ENCODE results near the gene DOK1.

The DOK1 gene

DNA sequence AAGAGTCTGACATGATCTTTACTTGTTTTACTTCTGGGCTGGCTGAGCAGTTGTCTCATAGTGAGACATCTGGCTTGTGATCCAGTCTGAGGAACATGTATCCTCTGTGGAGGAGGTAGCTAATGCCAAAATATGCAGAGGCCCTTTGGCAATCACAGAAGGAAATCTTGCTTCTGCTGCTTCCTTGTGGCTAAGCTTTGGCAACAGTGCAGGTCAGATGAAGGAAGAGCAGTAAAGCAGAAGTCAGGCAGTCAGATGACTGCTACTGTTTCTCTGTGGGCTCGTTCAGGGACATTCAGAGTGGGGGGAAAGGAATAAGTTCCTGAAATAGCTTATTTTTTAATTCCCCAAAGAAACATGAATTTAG, 22.3 kb downstream of the DOK1 start:
- peak; percentile 79 for DNase-seq (ENCODE audit: low read depth)
- TF ChIP-seq, protein P1, sequence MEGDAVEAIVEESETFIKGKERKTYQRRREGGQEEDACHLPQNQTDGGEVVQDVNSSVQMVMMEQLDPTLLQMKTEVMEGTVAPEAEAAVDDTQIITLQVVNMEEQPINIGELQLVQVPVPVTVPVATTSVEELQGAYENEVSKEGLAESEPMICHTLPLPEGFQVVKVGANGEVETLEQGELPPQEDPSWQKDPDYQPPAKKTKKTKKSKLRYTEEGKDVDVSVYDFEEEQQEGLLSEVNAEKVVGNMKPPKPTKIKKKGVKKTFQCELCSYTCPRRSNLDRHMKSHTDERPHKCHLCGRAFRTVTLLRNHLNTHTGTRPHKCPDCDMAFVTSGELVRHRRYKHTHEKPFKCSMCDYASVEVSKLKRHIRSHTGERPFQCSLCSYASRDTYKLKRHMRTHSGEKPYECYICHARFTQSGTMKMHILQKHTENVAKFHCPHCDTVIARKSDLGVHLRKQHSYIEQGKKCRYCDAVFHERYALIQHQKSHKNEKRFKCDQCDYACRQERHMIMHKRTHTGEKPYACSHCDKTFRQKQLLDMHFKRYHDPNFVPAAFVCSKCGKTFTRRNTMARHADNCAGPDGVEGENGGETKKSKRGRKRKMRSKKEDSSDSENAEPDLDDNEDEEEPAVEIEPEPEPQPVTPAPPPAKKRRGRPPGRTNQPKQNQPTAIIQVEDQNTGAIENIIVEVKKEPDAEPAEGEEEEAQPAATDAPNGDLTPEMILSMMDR (IDR thresholded peaks at IDR 0.05; ENCODE audit: low read length, missing control alignments): peak; percentile 18
- no peak overlapping the region for H3K4me3 ChIP-seq (replicated peaks; ENCODE audit: low read depth, low read length)

- TF ChIP-seq, protein P1 (IDR thresholded peaks at IDR 0.05; ENCODE audit: low read length, missing control alignments): no peak
- H3K4me3 ChIP-seq (replicated peaks; ENCODE audit: low read depth, low read length): no peak overlapping the region
- peak; percentile 73 for DNase-seq (ENCODE audit: low read depth)
Observed at GRCh38 chr2:74577448-74577847, 22.9 kb downstream of the DOK1 start.

DNA sequence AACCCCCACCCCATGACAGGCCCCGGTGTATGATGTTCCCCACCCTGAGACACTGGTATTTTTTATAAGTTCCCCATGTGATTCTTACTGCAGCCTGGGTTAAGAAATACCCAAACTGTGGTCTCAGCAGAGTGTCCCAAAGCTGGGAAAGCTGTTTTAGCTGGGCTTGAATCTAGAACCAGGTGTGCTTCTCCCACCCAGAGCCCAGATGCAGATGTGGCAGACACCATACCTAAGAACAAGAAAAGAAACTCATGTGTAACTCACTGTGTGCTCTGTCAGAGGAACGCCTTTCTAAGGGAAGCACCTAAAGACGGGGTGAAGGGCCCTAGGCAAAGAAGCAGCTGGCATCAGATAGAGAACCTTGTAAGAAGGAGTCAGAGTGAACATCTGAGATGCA, 23.9 kb downstream of the DOK1 start:
- TF ChIP-seq, protein P1 (IDR thresholded peaks at IDR 0.05; ENCODE audit: low read length, missing control alignments): no peak
- DNase-seq (ENCODE audit: low read depth): no peak
- no peak overlapping the region for H3K4me3 ChIP-seq (replicated peaks; ENCODE audit: low read depth, low read length)

- no peak for DNase-seq (ENCODE audit: low read depth)
- TF ChIP-seq, protein P1 (IDR thresholded peaks at IDR 0.05; ENCODE audit: low read length, missing control alignments): no peak
- H3K4me3 ChIP-seq (replicated peaks; ENCODE audit: low read depth, low read length): no peak overlapping the region
Observed at GRCh38 chr2:74581463-74581862, 26.9 kb downstream of the DOK1 start.

GRCh38 chr2:74582184-74582583, 27.7 kb downstream of the DOK1 start:
- no peak overlapping the region for H3K4me3 ChIP-seq (replicated peaks; ENCODE audit: low read depth, low read length)
- DNase-seq (ENCODE audit: low read depth): no peak
- TF ChIP-seq, protein P1 (IDR thresholded peaks at IDR 0.05; ENCODE audit: low read length, missing control alignments): no peak

GRCh38 chr2:74583504-74583903, 29.0 kb downstream of the DOK1 start:
- TF ChIP-seq, protein P1 (IDR thresholded peaks at IDR 0.05; ENCODE audit: low read length, missing control alignments): no peak
- no peak overlapping the region for H3K4me3 ChIP-seq (replicated peaks; ENCODE audit: low read depth, low read length)
- peak; percentile 68 for DNase-seq (ENCODE audit: low read depth)

DNA sequence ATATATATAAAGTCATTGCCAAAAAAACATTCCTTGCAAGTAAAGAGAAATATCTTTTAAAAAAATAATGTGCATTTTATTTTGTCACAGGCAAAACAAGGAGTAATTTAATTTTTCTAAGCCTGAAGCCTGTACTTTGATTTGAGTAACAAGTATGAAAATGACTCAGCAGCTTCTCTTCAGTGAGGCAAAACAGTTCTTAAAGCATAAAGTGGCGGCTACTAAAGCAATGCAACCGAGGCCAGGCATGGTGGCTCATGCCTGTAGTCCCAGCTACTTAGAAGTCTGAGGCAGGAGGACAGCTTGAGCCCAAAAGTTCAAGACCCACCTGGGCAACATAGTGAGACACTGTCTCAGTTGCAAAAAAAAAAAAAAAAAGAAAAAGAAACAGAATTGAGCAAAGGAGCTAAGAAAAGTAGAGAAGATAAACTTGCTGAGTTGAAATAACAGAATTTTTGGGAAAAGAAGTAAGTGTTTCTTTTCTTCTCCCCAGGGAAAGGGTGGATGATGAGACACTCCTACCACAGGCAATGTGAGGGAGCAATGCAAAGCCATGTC, 29.6 kb downstream of the DOK1 start:
- peak; percentile 35 for DNase-seq (ENCODE audit: low read depth)
- H3K4me3 ChIP-seq (replicated peaks; ENCODE audit: low read depth, low read length): no peak overlapping the region
- TF ChIP-seq, protein P1 (IDR thresholded peaks at IDR 0.05; ENCODE audit: low read length, missing control alignments): no peak
